ENCODE results near the gene HSPA4. TPM values are rescaled to one million over a fixed set of nuclear protein-coding genes. Genes with fewer than 3 reads are reported as not detected.
A peak's percentile ranks its signal among the peaks of the same experiment; 100 is the strongest.

Gene HSPA4
- total and polyA plus RNA-seq, 2 experiments from 2014 or later, result 57.1 to 79.7 TPM

GRCh38 chr5:133063965-133064364 is 12.2 kb downstream of the HSPA4 start:
- no peaks in the 10 kb centered on the region for H3K9me3 ChIP-seq (ENCODE audit: low read depth)
- peaks cover 27% of the 10 kb centered on the region for H3K4me1 ChIP-seq (ENCODE audit: low read depth)
- no peak for TF ChIP-seq CTCF (IDR thresholded peaks at IDR 0.05; ENCODE audit: low read depth, low read length)
- H3K36me3 ChIP-seq, result peaks cover 11% of the 10 kb centered on the region
- DNase-seq (ENCODE audit: low read depth in 1 of 2, low spot score in 1 of 2), result no peak
- no peak overlapping the region for H3K27ac ChIP-seq
- no peaks in the 10 kb centered on the region for H3K27me3 ChIP-seq
- no peak overlapping the region for H3K4me3 ChIP-seq

- TF ChIP-seq CTCF (IDR thresholded peaks at IDR 0.05; ENCODE audit: low read depth, low read length), result no peak
- peaks cover 27% of the 10 kb centered on the region for H3K4me1 ChIP-seq (ENCODE audit: low read depth)
- no peak overlapping the region for H3K4me3 ChIP-seq
- no peak for DNase-seq (ENCODE audit: low read depth in 1 of 2, low spot score in 1 of 2)
- peaks cover 24% of the 10 kb centered on the region for H3K36me3 ChIP-seq
- no peaks in the 10 kb centered on the region for H3K27me3 ChIP-seq
- no peaks in the 10 kb centered on the region for H3K9me3 ChIP-seq (ENCODE audit: low read depth)
- H3K27ac ChIP-seq, result peak overlapping the region; percentile 86
Observed at GRCh38 chr5:133065471-133065870, 13.7 kb downstream of the HSPA4 start.

GRCh38 chr5:133066045-133066444 is 14.2 kb downstream of the HSPA4 start:
- no peak overlapping the region for H3K4me3 ChIP-seq
- DNase-seq (ENCODE audit: low read depth in 1 of 2, low spot score in 1 of 2), result no peak
- H3K4me1 ChIP-seq (ENCODE audit: low read depth), result peaks cover 27% of the 10 kb centered on the region
- no peaks in the 10 kb centered on the region for H3K27me3 ChIP-seq
- peak overlapping the region; percentile 86 for H3K27ac ChIP-seq
- no peak for TF ChIP-seq CTCF (IDR thresholded peaks at IDR 0.05; ENCODE audit: low read depth, low read length)
- H3K36me3 ChIP-seq, result peaks cover 29% of the 10 kb centered on the region
- H3K9me3 ChIP-seq (ENCODE audit: low read depth), result no peaks in the 10 kb centered on the region

- Histone ChIP-seq H3K36me3 (peaks cover 56% of the 10 kb centered on the region), H3K27me3 (no peaks in the 10 kb centered on the region), H3K4me1 (ENCODE audit: low read depth) (peaks cover 4% of the 10 kb centered on the region), H3K27ac (no peak overlapping the region), H3K4me3 (no peak overlapping the region), H3K9me3 (ENCODE audit: low read depth) (no peaks in the 10 kb centered on the region)
- TF ChIP-seq CTCF (IDR thresholded peaks at IDR 0.05; ENCODE audit: low read depth, low read length), result no peak
- no peak for DNase-seq (ENCODE audit: low read depth in 1 of 2, low spot score in 1 of 2)
Observed at GRCh38 chr5:133072021-133072420, 20.2 kb downstream of the HSPA4 start.

GRCh38 chr5:133075572-133076536 is 24.0 kb downstream of the HSPA4 start:
- H3K36me3 ChIP-seq, result peaks cover 45% of the 10 kb centered on the region
- no peak overlapping the region for H3K4me3 ChIP-seq
- no peak for TF ChIP-seq CTCF (IDR thresholded peaks at IDR 0.05; ENCODE audit: low read depth, low read length)

More at GRCh38 chr5:133075572-133076536, 24.0 kb downstream of the HSPA4 start:
- peak overlapping the region; percentile 4 for H3K27ac ChIP-seq
- no peaks in the 10 kb centered on the region for H3K9me3 ChIP-seq (ENCODE audit: low read depth)
- no peak for DNase-seq (ENCODE audit: low read depth in 1 of 2, low spot score in 1 of 2)
- no peaks in the 10 kb centered on the region for H3K4me1 ChIP-seq (ENCODE audit: low read depth)
- no peaks in the 10 kb centered on the region for H3K27me3 ChIP-seq

Measured in cardiac muscle cell (in vitro differentiated cells and primary cell).